SH-SY5Y (cell line): Measurements from ENCODE around the gene SLC10A6.

ENCODE experiments used
- GATA2 ChIP-seq: IDR thresholded peaks from 2 replicates; pipeline ENCODE4 v1.6.1; 2011; ENCODE audit warnings: mild to moderate bottlenecking, low read depth, low read length
- GATA3 ChIP-seq: IDR thresholded peaks from 2 replicates; pipeline ENCODE4 v1.6.1; 2011; ENCODE audit warnings: low read depth, mild to moderate bottlenecking, low read length, moderate library complexity

GRCh38 chr4:86816501-86817273 is 32.5 kb downstream of the SLC10A6 start:
- TF ChIP-seq GATA2, result no peak
- TF ChIP-seq GATA3, result no peak
